GM12872 (cell line): ENCODE data around the gene CENPVL2.

Experiments
- TF ChIP-seq, protein P1 (sequence below): IDR thresholded peaks from 3 replicates; pipeline ENCODE4 v1.5.1; 2011; ENCODE audit warnings: low read depth, mild to moderate bottlenecking, low read length, moderate library complexity; ENCODE audit not compliant: insufficient read depth

Gene CENPVL2

DNA sequence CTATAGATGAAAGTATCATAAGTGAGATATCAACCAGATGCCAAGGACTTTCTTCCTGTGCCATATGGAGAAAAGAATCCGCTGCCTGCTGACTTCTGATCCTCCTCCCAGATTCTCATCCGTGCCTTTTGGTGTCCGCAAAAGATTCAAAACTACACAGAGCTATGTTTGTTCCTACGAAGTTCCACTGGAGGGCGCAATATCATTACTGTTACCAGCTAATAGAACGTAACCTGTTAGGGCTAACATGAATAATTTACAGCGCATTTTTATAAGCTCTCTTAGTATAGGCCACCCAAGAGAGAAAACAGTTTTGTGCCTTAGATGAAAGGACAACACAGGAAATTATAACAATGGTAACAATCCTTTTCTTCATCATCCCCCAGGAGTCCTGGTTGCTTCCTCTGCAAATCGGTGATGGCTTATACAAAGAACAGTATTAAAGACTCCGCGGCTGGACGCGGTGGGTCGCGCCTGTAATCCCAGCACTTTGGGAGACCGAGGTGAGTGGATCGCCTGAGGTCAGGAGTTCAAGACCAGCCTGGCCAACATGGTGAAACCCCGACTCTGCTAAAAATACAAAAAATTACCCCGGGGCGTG is 41.1 kb downstream of the CENPVL2 start:
- TF ChIP-seq, protein P1, sequence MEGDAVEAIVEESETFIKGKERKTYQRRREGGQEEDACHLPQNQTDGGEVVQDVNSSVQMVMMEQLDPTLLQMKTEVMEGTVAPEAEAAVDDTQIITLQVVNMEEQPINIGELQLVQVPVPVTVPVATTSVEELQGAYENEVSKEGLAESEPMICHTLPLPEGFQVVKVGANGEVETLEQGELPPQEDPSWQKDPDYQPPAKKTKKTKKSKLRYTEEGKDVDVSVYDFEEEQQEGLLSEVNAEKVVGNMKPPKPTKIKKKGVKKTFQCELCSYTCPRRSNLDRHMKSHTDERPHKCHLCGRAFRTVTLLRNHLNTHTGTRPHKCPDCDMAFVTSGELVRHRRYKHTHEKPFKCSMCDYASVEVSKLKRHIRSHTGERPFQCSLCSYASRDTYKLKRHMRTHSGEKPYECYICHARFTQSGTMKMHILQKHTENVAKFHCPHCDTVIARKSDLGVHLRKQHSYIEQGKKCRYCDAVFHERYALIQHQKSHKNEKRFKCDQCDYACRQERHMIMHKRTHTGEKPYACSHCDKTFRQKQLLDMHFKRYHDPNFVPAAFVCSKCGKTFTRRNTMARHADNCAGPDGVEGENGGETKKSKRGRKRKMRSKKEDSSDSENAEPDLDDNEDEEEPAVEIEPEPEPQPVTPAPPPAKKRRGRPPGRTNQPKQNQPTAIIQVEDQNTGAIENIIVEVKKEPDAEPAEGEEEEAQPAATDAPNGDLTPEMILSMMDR: peak; percentile 32; the same call in 2 of the 3 replicates
